Lower leg skin (tissue), 4 donors: ENCODE data around the gene CAMTA1. TPM values are rescaled to one million over a fixed set of nuclear protein-coding genes. Genes with fewer than 3 reads are reported as not detected.

Experiments
- DNase-seq, 2 donors: peaks; one replicate each; pipeline ENCODE4 v3.0.0-alpha.2; 2019; ENCODE audit warnings: low spot score in 2 of 2
- H3K4me3 ChIP-seq: fragments of 200-600 bp; sonication (generic); 2 replicates; pipeline ENCODE4 v1.5.1; 2017; ENCODE audit warnings: mild to moderate bottlenecking, low read depth; ENCODE audit not compliant: poor library complexity, severe bottlenecking
- POLR2A ChIP-seq, 2 donors: fragments of 450-650 bp; IDR thresholded peaks; one replicate each; pipeline ENCODE4 v1.6.1; 2016 to 2017; ENCODE audit warnings: antibody characterized with exemption in 2 of 2, mild to moderate bottlenecking in 1 of 2, moderate library complexity in 1 of 2
- WGBS, 2 donors: methylation state at CpG; one replicate each; pipeline ENCODE4 v1.1.5; 2018; 5-methylcytosine and 5-hydroxymethylcytosine counted together
- intact Hi-C: fragments of 100-400 bp; cut with DNase I; formaldehyde crosslinking; loops from one replicate; pipeline ENCODE4 v1.15.0; 2023; ENCODE audit warnings: low total_unique reads
- total RNA-seq, 4 donors: library from RNA; depleted of rRNA; stranded (reverse); fragments of >200 nt; gene quantifications; one replicate each; pipeline ENCODE4 v1.1.0, GENCODE V29; 2016
- TF ChIP-seq, protein P1 (sequence below), 3 donors: fragments of 450-650 bp; IDR thresholded peaks; one replicate each; pipeline ENCODE4 v1.5.1; 2016; ENCODE audit warnings: antibody characterized with exemption in 3 of 3, mild to moderate bottlenecking in 3 of 3, moderate library complexity in 2 of 3

The CAMTA1 gene
- total RNA-seq, 4 donors from 2014 or later = 24.4 to 52.3 (median 32.9) TPM

DNA sequence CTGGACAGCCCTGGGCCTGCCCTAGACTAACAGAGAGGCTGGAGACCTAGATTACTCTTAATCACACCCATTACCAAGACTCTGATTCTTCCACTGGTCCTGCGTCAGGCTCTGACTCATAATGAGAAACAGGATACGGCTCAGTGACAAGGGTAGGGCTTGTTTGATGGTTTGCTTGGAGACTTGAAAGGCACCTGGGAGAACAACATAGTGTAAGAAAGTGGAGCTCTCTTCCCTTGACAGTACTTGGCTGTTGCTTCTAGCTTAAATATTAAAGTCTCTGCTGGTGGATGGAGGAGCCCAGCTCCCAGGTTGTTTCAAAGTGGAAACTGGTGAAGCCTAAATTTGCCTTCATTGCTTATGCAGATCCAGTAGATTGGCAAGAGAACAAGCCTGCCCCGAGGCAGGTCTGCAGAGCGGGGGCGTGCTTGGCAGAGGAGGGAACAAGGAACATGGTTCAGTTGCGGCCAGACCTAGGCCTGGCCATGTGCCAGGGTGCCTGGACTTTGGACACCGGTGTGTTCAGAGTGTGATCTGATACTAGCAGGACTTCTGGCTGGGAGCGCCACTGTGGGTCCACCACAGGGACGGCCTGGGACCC is 480.6 kb downstream of the CAMTA1 start:
- no peak overlapping the region for H3K4me3 ChIP-seq
- intact Hi-C loops = no loop called here
- peak in 1 of 2 donors; percentile 50 for DNase-seq
- WGBS, 2 donors = 54 to 57% methylated on average over 9 of the region's 9 CpGs
- TF ChIP-seq, protein P1, sequence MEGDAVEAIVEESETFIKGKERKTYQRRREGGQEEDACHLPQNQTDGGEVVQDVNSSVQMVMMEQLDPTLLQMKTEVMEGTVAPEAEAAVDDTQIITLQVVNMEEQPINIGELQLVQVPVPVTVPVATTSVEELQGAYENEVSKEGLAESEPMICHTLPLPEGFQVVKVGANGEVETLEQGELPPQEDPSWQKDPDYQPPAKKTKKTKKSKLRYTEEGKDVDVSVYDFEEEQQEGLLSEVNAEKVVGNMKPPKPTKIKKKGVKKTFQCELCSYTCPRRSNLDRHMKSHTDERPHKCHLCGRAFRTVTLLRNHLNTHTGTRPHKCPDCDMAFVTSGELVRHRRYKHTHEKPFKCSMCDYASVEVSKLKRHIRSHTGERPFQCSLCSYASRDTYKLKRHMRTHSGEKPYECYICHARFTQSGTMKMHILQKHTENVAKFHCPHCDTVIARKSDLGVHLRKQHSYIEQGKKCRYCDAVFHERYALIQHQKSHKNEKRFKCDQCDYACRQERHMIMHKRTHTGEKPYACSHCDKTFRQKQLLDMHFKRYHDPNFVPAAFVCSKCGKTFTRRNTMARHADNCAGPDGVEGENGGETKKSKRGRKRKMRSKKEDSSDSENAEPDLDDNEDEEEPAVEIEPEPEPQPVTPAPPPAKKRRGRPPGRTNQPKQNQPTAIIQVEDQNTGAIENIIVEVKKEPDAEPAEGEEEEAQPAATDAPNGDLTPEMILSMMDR (IDR thresholded peaks at IDR 0.05) = no peak
- no peak for TF ChIP-seq POLR2A (IDR thresholded peaks at IDR 0.05)

DNA sequence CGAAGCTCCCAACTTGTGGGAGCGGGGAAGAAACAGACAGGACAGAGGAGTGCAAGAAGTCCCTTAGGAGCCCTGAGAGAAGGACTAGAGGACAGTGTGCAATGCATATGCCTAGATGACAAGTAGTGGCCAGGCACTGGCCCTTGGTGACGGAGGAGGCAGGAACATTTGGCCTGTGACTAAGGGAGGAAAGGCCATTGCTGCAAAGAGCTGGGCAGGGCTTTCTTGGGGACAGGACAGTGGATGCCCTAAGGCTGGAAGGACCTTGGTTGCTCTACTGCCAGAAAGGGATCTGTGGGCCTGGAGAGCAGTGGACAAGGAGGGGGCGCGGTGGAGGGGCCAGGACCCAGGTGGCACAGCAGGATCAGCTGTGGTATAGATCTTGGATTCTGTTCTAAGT is 481.3 kb downstream of the CAMTA1 start:
- DNase-seq = peak in 1 of 2 donors; percentile 49
- TF ChIP-seq POLR2A (IDR thresholded peaks at IDR 0.05) = no peak
- TF ChIP-seq, protein P1 (IDR thresholded peaks at IDR 0.05) = no peak
- WGBS, 2 donors = 56 to 72% methylated on average over 5 of the region's 5 CpGs

DNA sequence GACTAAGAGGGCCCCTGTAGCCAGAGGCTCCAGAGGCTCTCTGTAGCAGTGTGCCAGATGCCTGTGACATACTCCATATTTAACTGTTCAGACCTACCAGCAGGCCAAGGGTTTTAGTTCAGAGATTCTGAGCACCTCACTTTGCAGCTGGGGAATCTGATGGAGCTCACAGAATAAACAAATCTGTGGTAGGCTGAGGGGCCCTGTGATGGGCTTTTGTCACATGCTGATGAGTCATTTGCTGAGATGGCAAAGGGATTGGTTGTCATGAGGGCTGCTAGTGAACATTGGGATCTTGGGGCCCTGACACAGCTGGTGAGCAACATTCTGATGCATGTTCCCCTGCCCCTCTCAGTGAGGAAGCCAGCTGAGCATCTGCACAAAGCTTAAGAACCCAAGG is 482.2 kb downstream of the CAMTA1 start:
- TF ChIP-seq, protein P1 (IDR thresholded peaks at IDR 0.05) = no peak
- TF ChIP-seq POLR2A (IDR thresholded peaks at IDR 0.05) = no peak
- H3K4me3 ChIP-seq = no peak overlapping the region
- intact Hi-C loops = no loop called here
- peak in 1 of 2 donors; percentile 18 for DNase-seq

More for the DNA sequence above, 481.3 kb downstream of the CAMTA1 start:
- no peak overlapping the region for H3K4me3 ChIP-seq
- intact Hi-C loops = no loop called here

DNA sequence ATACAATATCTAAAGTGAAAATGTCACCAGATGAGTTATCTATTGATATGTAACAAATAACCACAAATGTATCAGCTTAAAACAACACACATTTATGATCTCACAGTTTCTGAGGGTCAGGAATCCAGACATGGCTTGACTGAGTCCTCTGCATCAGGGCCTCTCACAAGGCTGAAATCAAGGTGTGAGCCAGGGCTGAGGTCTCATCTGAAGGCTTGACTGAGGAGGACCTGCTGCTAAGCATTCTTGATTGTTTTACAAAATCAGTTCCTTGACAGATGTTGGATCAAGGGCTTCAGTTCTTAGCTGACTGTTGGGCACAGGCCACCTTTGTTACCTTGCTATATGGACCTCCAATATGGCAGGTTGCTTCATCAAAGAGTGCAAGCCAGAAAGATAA is 483.7 kb downstream of the CAMTA1 start:
- DNase-seq = peak in 1 of 2 donors; percentile 20
- intact Hi-C loops = no loop called here
- TF ChIP-seq, protein P1 (IDR thresholded peaks at IDR 0.05) = no peak
- TF ChIP-seq POLR2A (IDR thresholded peaks at IDR 0.05) = no peak
- H3K4me3 ChIP-seq = no peak overlapping the region

DNA sequence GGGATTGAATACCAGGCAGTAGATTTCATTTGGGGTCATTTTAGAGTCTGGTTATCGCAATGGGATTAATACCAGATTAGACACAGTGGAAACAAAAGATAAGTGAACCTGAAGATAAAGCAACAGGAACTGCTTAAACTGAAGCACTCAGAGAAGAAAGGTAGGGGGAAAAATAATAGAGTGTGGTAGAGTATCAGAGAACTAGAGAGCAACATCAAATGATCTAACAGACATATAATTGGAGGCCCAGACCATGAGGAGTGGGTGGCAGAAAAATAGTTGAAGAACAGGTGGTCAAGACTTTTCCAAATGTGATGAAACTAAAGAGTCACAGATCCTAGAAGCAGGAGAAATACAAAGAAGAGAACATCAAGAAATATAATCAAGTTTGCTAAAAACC is 484.3 kb downstream of the CAMTA1 start:
- no peak for TF ChIP-seq POLR2A (IDR thresholded peaks at IDR 0.05)
- TF ChIP-seq, protein P1 (IDR thresholded peaks at IDR 0.05) = no peak
- intact Hi-C loops = no loop called here
- H3K4me3 ChIP-seq = no peak overlapping the region
- DNase-seq = no peak
- 92 to 97% methylated on average over 1 of the region's 1 CpG for WGBS, 2 donors

DNA sequence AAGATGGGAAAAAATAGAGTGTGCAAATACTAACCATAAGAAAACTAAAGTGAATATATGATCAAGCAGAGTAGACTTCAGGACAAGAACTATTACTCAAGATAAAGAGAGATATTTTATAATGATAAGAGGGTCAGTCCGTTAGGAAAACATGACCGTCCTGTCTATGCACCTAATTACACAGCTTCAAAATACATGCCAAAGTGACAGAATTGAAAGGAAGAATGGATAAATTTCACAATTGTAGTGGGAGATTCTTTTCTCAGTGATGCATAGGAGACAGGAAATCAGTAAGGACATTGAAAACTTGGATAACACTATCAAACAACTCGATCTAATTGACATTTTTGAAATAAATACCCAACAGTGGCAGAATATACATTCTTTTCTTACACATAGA is 489.0 kb downstream of the CAMTA1 start:
- DNase-seq = no peak
- no peak overlapping the region for H3K4me3 ChIP-seq
- TF ChIP-seq, protein P1 (IDR thresholded peaks at IDR 0.05) = no peak
- no peak for TF ChIP-seq POLR2A (IDR thresholded peaks at IDR 0.05)
- 70 to 74% methylated on average over 3 of the region's 3 CpGs for WGBS, 2 donors
- intact Hi-C loops = no loop called here
